Measurements from ENCODE around the gene SFT2D1. TPM values are rescaled to one million over a fixed set of nuclear protein-coding genes. Genes with fewer than 3 reads are reported as not detected.

SFT2D1 gene
- total RNA-seq, 4 donors from 2014 or later = 34.8 to 45.3 (median 37.1) TPM

DNA sequence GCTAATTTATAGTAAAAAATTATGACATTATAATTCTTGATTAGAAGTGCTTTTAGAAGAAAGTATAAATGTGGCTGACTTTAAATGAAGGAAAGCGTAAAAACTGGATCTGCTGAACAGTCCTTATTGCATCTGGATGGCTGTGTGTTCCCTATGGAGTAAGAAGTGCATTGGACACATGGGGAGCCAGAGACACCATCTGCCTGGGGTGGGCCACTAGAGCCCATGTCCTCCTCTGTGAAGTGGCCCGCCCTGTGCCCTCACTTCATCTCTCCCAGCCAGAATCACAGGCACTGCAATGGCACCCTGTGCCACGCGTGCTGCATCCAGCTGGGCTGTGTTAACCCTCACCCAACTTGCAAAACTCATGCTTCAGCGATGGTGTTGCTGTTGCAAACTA lies 13.2 kb upstream of the SFT2D1 start:
- Histone ChIP-seq H3K4me3 (no peak overlapping the region), H3K4me1 (peaks cover 0 to 6% (median 0%) of the 10 kb centered on the region in 3 donors), H3K27me3 (peaks cover 0 to 19% (median 0%) of the 10 kb centered on the region in 4 donors), H3K27ac (no peak overlapping the region), H3K36me3 (no peaks in the 10 kb centered on the region), H3K9me3 (no peaks in the 10 kb centered on the region)
- no peak for DNase-seq
- intact Hi-C loops (cut with DNase I) = no loop called here
- TF ChIP-seq, protein P1, sequence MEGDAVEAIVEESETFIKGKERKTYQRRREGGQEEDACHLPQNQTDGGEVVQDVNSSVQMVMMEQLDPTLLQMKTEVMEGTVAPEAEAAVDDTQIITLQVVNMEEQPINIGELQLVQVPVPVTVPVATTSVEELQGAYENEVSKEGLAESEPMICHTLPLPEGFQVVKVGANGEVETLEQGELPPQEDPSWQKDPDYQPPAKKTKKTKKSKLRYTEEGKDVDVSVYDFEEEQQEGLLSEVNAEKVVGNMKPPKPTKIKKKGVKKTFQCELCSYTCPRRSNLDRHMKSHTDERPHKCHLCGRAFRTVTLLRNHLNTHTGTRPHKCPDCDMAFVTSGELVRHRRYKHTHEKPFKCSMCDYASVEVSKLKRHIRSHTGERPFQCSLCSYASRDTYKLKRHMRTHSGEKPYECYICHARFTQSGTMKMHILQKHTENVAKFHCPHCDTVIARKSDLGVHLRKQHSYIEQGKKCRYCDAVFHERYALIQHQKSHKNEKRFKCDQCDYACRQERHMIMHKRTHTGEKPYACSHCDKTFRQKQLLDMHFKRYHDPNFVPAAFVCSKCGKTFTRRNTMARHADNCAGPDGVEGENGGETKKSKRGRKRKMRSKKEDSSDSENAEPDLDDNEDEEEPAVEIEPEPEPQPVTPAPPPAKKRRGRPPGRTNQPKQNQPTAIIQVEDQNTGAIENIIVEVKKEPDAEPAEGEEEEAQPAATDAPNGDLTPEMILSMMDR (IDR thresholded peaks at IDR 0.05) = no peak
- no peak for TF ChIP-seq POLR2A (IDR thresholded peaks at IDR 0.05)
- WGBS, 2 donors = 62 to 66% methylated on average over 5 of the region's 5 CpGs

DNA sequence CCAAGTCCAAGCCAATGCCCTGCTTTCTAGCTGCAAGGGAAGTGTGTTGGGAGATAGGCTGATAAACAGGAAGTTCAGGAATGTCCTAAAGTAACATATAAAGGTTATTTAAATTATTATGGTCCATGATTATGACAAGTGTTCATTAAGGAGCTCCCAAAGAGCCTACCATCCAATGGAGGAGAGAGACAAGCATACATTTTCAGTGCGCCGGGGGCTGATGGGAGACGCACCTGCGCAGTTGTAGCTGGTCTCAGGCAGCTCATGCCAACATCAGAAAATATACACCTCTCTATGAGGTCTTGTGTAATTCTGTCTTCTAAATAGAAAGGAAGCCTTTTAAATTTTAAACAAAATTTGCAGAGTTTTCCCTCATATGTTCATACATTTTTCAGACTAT lies 12.6 kb upstream of the SFT2D1 start:
- H3K27ac ChIP-seq = no peak overlapping the region
- H3K4me3 ChIP-seq = no peak overlapping the region
- 97 to 100% methylated on average over 4 of the region's 4 CpGs for WGBS, 2 donors
- no peaks in the 10 kb centered on the region for H3K9me3 ChIP-seq
- peaks cover 0 to 6% (median 0%) of the 10 kb centered on the region in 3 donors for H3K4me1 ChIP-seq
- intact Hi-C loops (cut with DNase I) = no loop called here
- no peaks in the 10 kb centered on the region for H3K36me3 ChIP-seq
- peaks cover 0 to 19% (median 0%) of the 10 kb centered on the region in 4 donors for H3K27me3 ChIP-seq
- no peak for DNase-seq
- TF ChIP-seq, protein P1 (IDR thresholded peaks at IDR 0.05) = no peak
- TF ChIP-seq POLR2A (IDR thresholded peaks at IDR 0.05) = no peak

DNA sequence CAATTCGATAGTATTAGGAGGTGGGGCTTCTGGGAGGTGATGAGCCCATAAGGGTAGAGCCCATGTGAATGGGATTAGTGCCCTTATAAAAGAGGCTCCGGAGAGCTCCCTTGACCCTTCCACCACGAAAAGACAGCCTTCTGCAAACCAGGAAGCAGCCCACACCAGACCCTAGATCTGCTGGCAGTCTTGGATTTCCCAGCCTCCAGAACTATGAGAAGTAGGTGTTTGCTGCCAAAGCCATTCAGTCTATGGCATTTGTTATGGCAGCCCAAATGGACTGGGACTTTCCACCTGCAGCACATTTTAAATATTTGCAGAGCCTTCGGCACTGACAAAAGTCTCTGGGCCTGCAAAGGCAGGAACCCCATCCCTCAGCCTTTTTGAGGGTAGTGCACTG lies 11.8 kb upstream of the SFT2D1 start:
- intact Hi-C loops (cut with DNase I) = no loop called here
- no peak for DNase-seq
- Histone ChIP-seq H3K9me3 (no peaks in the 10 kb centered on the region), H3K27me3 (peaks cover 0 to 19% (median 0%) of the 10 kb centered on the region in 4 donors), H3K4me3 (no peak overlapping the region), H3K4me1 (peaks cover 0 to 6% (median 0%) of the 10 kb centered on the region in 3 donors), H3K36me3 (no peaks in the 10 kb centered on the region), H3K27ac (no peak overlapping the region)
- TF ChIP-seq, protein P1 (IDR thresholded peaks at IDR 0.05) = no peak
- no peak for TF ChIP-seq POLR2A (IDR thresholded peaks at IDR 0.05)
- 79 to 97% methylated on average over 3 to 4 of the region's 4 CpGs for WGBS, 2 donors

DNA sequence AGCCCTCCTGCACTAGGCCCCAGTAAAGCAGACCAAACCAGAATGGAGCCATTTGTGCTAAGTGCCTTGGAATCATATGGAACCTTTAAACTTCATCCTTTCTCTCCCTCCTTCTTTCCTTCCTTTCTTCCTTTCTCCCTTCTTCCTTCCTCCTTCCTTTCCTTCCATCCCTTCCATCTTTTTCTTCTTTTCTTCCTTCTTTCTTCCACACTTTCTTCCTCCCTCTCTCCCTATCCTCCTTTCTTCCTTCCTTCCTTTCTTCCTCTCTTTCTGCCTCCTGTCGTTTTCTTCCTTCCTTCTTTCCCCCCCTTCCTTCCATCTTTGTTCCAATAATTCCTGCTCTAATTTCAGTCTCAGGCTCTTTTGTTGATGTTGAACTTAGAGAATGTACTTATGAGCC lies 11.2 kb upstream of the SFT2D1 start:
- Histone ChIP-seq H3K27me3 (peaks cover 0 to 19% (median 0%) of the 10 kb centered on the region in 4 donors), H3K27ac (no peak overlapping the region), H3K4me3 (no peak overlapping the region), H3K36me3 (no peaks in the 10 kb centered on the region), H3K9me3 (no peaks in the 10 kb centered on the region), H3K4me1 (peaks cover 0 to 6% (median 0%) of the 10 kb centered on the region in 3 donors)
- no peak for DNase-seq
- WGBS, 2 donors = 67 to 74% methylated on average over 1 of the region's 1 CpG
- intact Hi-C loops (cut with DNase I) = no loop called here
- TF ChIP-seq, protein P1 (IDR thresholded peaks at IDR 0.05) = no peak
- TF ChIP-seq POLR2A (IDR thresholded peaks at IDR 0.05) = no peak

DNA sequence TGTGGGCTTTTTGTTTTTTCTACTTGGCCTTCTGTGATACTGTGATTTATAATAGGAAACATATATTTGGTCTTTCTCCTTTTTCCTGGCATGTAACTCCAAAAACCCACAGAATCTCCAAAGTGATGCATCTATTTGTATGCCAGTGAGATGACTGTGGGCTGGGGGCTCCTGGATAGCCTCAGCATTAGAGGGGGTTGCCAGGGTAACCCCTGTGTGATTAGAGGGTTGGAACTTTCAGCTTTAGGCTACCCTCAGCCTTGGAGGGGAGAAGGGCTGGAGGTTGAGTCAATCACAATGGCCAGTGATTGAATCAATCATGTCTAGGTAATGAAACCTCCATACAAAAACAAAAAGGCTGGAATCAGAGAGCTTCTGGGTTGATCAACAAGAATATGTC lies 10.6 kb upstream of the SFT2D1 start:
- H3K4me1 ChIP-seq = peaks cover 0 to 6% (median 0%) of the 10 kb centered on the region in 3 donors

More for the DNA sequence above, 10.6 kb upstream of the SFT2D1 start:
- Histone ChIP-seq H3K4me3 (no peak overlapping the region), H3K9me3 (no peaks in the 10 kb centered on the region), H3K27ac (no peak overlapping the region), H3K36me3 (no peaks in the 10 kb centered on the region), H3K27me3 (peaks cover 0 to 18% (median 0%) of the 10 kb centered on the region in 4 donors)
- intact Hi-C loops (cut with DNase I) = no loop called here
- DNase-seq = no peak
- TF ChIP-seq POLR2A (IDR thresholded peaks at IDR 0.05) = no peak
- TF ChIP-seq, protein P1 (IDR thresholded peaks at IDR 0.05) = no peak
